Loucy (cell line): ENCODE measurements around the gene KRT33B.

Source experiments
- CTCF ChIP-seq: fragments of 200-600 bp; sonication (generic); conservative IDR thresholded peaks from 2 replicates; pipeline ENCODE4 v1.5.1; 2014; ENCODE audit warnings: mild to moderate bottlenecking, antibody characterized with exemption, low read length
- EZH2phosphoT487 ChIP-seq: fragments of 200-600 bp; IDR thresholded peaks from 2 replicates; pipeline ENCODE4 v1.6.1; 2018; ENCODE audit warnings: antibody characterized with exemption, mild to moderate bottlenecking, moderate library complexity, borderline replicate concordance

- TF ChIP-seq CTCF, result no peak
- no peak for TF ChIP-seq EZH2phosphoT487
These were observed 53.7 kb downstream of the KRT33B start for GRCh38 chr17:41315814-41316445.
